H4 (cell line): ENCODE measurements around the gene PLG. TPM values are rescaled to one million over a fixed set of nuclear protein-coding genes. Genes with fewer than 3 reads are reported as not detected.
"Not testable (repeated sequence)": the region's sequence is repeated elsewhere in the genome, so short reads cannot be mapped to it uniquely, and the experiment has no call there.

Experiments used
- DNase-seq: peaks from one replicate; pipeline ENCODE4 v3.0.0-alpha.2; 2015; ENCODE audit warnings: low spot score
- total RNA-seq: library from RNA; depleted of rRNA; stranded (reverse); fragments of >200 nt; shearing (Covaris generic); gene quantifications from 2 replicates; pipeline ENCODE4 v1.2.3, GENCODE V29; 2014; rRNA removed

PLG gene
- not detected in 2 replicates for total RNA-seq

DNA sequence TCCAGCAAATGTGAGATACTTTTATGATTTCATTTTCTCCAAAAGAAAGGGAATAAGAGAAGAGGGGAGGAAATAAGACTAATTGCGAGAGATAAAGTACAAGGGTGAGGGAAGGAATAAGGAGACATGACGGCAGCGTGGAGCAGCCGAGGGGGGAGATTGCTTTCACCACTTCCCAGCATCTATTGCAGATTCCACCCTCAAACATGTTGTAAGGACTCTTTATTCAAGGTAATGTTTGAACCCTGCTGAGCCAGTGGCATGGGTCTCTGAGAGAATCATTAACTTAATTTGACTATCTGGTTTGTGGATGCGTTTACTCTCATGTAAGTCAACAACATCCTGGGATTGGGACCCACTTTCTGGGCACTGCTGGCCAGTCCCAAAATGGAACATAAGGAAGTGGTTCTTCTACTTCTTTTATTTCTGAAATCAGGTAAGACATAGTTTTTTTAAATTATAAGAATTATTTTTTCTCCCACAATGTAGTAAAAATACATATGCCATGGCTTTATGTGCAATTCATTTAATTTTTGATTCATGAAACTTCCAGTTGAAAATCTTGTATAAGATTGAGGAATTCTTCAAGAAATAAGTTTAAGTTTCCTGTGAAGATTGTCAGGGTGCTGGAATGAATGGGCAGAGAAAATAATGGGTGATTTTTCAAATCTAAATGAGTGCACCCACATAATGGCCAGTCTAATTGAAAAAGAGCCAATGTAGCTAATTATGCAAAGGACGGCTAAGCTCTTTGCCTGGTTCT lies at the start of gene PLG:
Gene PLG, plus strand, starts transcription at position 327 of the 763 bp plus-strand sequence. Its CDS starts 61 bp downstream, at position 388.
- DNase-seq = not testable (repeated sequence)

DNA sequence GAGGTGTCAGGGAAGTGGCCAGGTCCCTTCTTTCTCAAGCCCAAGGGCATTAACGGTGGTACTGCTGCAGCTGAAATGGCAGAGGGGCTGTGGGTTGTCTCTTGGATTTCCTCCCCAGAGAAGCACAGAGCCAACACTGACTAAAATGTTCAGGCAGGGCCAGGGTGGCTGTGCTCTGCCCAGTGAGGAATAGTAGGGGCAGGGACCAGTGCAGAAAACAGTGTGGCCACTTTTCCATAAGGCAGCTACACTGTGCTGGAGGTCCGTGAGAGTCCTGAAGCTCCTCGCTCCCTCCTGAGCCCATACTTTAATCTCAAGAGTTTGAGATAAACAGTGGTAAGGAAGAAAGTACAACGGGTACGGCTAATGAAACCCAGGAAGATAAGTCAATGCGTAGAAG lies 42.5 kb upstream of the PLG start:
- no peak for DNase-seq

DNA sequence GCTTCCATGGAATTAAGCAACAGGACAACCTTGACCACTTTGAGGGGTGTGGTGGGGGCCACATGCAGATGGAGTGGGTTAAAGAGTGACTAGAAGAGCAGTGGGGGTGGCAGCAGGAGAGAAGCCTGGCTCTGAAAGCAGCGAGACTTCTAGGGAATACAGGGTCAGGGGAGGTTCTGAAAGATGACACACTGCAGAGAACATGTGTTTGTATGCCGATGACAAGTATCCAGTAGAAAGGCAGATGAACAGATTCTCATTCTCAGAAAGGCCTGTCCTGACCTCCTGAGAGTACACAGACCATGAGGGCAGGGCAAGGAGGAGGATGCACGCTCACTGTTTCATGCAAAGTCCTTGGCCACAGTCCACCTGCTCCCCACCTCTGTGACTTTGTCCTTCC lies 40.8 kb upstream of the PLG start:
- DNase-seq = no peak

DNA sequence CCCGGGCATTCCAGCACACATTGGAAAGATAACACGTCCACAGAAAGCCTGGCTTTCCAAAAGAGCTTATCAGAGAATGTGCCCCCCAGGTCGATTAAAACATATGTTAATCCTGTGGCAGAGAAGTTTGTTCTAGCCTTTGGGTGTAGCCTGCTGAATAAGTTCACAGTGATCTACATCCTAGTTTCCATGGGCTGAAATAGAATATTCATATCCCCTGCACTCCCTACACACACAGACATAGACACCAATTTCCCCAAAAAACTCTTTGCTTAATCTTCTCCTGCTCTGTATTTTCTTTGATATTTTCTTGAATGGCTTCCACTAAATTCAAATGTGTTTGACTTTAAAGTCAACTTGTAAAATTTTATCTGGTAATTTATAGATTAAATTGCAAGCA lies 39.6 kb upstream of the PLG start:
- no peak for DNase-seq

DNA sequence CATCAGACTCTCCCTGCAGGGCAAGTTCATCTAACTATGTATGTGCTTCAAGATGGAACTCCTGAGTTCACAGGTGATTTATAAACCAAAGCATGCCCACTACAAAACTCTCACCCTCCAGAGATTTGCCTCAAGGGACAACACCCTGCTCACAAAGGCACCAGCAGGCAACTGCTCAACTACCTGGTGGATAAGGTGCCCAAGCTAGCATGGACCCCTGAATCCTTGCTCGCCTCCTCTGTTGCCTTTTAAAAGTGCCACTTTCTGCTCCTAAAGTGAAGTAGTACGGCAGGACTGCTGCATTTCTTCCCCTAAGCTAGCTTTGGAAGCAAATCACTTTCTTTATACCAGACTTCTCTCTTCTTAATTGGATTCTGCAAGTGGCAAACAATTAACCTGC lies 39.2 kb upstream of the PLG start:
- DNase-seq = no peak

DNA sequence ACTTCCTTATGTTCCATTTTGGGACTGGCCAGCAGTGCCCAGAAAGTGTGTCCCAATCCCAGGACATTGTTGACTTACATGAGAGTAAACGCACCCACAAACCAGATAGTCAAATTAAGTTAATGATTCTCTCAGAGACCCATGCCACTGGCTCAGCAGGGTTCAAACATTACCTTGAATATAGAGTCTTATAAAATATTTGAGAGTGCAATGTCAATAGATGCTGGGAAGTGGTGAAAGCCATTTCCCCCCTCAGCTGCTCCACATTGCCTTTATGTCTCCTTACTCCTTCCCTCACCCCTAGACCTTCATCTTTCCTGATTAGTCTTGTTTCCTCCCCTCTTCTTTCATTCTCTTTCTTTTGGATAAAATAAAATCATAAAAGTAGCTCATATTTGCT lies 37.8 kb upstream of the PLG start, which contains the start of gene LPA:
Gene LPA, minus strand, starts transcription at position 78 of the 400 bp plus-strand sequence. Its CDS starts 61 bp downstream, at position 17.
- not testable (repeated sequence) for DNase-seq

DNA sequence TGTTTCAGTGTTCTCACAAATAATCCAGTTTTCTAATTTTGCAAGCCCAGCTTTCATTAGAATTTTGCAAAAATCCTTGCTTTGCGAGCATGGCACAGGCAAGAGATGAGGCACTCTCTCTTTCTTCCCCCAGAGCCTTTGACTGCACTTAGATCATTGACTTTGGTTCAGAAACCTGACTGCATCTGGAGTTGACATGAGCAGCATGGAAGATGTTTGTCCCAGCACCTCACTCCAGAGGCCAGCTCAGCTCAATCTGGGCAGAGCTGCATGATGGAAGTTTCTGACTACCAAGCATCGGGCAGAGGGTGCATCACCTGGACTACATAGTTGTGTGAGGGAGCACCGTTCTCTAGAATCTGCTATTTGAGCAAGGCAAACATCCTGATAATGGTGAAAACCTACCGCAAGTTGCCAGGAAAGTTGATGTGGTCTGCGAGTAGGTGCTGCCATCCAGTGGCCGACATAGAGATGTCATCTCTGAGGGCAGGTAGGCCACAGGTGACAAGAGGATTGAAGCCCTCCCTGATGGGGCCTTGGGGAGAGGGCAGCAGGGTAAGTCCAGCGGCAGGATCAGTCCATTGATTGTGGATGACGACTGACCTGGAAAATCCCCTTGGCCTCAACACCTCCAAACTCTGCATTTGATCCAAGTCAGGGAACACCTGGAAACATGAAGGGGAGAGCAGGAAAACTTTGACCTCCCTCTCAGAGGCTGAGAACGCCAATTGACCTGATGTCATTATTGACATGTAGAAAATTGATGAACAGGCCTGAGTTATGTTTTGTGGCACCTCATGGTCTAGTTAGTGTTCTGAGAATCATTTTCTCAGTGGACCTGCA lies 34.2 kb upstream of the PLG start:
- DNase-seq = no peak

DNA sequence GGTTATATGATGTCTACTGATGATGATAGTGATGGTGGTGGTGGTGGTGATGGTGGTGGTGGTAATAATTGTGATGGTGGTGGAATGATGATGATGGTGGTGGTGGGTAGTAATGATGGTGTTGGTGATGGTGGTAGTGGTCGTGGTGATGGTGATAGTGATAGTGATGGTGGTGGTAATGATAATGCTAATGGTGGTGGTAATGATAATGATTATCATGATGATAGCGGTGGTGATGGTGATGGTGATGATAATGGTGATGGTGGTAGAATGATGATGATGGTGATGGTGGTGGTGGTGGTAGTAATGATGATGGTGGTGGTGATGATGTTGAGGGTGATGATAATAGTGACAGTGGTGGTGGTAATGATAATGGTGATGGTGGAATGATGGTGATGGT lies 33.5 kb upstream of the PLG start:
- DNase-seq = no peak

DNA sequence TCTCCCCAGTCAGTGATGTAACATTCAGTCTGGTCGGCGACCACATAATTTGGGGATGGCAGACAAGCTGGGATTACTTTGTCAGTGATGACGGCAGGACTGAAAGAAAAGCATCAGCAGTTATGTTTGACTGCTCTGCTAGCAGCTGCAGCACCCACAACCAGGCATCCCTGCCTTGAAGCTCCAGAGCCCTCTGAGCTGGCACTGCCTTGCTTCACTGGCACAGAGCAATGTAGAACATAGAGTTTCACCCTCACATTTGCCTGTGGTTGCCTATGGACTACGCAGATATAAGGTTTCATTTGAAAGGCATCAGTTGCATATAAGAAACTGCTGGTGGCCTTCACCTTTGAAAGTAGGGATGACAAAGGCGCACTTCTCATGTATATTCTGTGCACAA lies 25.6 kb upstream of the PLG start:
- not testable (repeated sequence) for DNase-seq

DNA sequence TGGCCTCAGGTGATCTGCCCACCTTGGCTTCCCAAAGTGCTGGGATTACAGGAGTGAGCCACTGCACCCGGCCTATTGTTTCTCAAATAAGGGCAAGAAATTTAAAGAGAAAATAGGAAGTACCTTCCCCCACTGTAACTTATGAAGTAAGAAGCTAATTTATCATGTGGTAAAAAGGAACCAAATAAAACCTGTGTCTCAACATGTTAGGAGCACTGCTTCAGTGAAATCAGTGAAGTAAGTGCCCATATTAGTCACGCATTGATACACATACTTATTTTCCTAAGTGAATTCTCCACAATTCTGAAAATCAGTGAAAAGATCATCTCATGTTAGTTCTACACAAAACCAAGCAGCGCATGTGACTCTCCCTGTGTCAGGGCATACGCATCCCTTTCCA lies 23.8 kb upstream of the PLG start:
- DNase-seq = no peak

DNA sequence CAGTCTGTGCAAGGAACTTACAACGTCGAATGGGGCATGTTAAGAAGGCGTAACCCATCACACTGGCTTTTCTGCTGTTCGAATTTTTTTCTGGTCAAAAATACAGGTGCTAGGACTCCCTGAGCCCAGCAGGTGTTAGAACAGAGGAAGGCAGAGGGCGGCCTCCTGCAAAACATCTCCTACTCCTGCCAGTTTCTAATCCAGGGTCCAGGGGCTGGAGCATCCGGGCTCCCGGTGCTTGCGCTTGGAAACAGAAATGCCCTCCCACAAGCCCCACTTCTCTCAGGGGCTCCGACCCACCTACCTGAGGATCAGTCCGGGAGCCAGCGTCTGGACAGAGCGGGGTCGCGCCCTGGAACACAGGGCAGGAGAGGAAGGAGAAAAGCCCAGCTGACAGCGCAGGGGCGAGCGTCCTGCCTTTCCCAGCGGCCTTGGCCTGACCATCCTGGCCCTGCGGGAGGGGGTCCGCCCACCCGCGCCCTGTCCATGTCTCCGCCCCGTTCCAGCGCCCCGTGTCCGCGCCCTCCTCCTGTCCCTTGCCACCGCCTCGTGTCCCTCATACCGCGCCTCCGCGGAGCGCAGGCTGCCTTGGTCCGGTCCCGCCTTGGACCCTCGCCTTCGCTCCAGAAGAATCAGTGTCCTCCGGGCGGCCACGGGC lies 23.2 kb upstream of the PLG start:
- DNase-seq = no peak

DNA sequence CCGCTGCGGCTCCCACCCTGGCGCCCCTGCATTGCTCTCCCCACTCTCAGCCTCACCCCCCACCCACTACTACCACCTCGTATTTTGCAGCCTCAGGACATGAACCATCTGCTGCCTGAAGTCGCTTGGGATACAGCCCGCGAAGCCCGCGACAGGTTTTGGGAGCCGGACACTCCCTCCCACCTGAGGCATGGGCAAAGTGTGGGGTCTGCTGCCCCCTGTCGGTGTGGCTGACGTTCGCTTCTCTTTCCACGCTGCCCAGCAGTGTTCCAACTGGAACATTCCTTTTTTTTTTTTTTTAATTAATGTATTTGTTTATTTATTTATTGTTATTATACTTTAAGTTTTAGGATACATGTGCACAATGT lies 22.7 kb upstream of the PLG start:
- no peak for DNase-seq

DNA sequence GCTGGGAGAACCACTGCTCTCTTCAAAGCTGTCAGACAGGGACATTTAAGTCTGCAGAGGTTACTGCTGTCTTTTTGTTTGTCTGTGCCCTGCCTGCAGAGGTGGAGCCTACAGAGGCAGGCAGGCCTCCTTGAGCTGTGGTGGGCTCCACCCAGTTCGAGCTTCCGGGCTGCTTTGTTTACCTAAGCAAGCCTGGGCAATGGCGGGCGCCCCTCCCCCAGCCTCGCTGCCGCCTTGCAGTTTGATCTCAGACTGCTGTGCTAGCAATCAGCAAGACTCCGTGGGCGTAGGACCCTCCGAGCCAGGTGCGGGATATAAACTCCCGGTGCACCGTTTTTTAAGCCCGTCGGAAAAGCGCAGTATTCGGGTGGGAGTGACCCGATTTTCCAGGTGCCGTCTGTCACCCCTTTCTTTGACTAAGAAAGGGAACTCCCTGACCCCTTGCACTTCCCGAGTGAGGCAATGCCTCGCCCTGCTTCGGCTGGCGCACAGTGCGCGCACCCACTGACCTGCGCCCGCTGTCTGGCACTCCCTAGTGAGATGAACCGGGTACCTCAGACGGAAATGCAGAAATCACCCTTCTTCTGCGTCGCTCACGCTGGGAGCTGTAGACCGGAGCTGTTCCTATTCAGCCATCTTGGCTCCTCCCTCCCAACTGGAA lies 16.8 kb upstream of the PLG start:
- DNase-seq = not testable (repeated sequence)

DNA sequence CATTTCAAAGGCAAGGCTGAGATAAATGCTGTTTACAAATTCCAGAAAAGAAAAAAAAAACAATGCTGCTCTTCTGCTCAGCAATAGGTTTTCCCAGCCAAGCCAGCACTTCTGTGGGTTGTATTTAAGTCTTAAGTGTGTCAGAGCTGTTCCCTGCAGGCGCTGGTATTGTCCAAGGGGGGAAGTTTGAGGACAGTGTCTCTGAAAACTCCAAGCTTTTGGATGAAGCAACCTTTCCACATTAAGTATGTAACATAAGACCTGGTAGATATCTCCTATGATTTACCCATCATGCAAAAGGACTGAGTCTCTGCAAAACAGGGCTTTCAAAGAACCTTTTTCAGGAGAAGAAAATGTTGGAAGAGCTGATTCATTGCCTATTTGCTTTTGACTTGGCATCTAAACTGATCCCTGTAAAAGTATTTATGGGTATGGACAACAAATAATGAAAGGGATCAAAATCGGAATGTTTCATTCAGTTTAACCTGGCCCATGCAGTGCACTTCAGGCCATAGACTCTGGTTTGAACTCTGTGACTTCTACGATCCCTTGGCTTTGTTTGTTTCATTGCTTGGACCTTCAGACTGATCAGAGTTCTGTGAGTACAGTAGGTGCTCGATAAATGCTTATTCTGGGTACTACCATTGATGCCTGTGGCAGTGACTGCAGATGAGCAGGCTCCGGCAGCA lies 16.1 kb upstream of the PLG start:
- no peak for DNase-seq

DNA sequence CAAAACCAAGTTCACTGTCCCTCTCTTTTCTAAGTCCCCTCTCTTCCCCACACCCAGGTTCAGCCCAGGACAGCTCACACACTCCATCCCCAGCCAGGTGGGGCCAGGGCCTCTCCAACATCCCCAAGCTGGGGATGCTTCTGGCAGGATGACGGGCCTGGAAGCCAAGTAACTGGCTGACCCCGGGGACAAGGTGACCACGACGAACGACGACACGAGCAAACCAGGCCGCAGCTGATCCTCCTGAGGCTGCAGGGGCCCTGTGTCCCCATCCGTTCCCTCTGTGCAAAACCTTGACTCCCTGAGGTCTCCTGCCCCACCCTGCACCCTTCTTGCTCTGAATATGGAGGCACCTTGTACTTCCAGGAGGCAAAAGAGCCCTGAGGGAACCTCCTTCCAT lies 11.6 kb upstream of the PLG start:
- DNase-seq = no peak

DNA sequence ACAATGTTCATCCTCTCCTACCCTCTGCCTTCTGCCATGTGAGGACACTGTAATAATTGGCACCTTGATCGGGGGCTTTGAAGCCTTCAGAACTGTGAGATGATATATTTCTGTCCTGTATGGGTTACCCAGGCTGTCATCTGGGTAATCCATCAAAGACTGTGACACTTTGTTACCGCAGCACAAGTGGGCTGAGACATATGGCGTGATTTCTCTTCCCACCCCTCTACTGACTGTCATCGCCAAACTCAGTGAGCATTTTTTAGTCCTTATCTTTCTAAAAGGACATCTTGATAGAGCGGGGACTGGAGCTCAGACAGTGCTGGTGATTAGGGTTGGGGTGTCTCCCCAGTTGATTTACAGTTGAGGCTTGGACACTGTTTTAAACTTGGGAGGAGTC lies 10.4 kb upstream of the PLG start:
- DNase-seq = no peak

DNA sequence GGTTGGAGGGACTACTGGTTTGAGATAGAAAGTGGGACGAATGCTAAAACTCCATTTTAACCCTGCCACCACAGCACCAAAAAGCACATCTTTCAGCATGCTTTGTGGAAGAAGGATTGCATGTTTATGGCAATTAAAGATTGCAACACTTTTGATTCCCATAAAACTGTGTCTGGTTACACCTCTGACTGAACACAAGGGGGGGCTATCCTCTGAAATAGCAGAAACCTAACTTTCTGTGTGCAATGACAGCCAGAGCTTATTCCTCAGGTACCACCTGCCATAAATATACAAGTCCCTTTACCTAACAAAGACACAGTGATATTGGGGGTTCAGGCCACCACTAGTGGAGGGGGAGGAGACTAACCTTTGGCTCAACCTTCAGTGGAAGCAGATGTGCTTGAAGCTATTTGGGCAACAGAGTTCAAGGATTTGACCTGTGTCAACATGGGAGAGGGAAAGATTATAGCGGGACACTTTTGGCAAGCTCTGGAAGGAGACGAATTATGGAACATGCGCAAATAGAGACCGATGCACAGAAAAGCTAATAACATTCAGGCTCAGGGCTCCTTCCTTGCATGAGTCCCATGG lies 9.6 kb upstream of the PLG start:
- DNase-seq = peak; percentile 4

DNA sequence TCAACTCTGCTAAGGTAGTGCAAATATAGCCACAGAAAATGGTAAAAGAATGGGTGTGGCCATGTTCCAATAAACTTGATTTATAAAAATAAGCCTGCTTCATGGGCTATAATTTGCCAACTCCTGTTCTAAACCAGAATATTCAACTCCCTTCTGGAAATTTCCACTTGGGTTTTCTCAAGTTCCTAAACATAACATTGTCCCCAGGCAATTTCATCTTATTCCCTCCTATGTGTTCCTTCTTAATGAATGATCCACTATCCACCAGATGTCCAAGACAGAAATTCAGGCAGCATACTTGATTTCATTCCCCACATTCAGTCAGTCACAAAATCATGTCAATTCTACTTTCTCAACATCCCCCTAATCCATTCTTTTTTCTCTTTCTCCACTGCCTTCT lies 7.0 kb upstream of the PLG start:
- not testable (repeated sequence) for DNase-seq

DNA sequence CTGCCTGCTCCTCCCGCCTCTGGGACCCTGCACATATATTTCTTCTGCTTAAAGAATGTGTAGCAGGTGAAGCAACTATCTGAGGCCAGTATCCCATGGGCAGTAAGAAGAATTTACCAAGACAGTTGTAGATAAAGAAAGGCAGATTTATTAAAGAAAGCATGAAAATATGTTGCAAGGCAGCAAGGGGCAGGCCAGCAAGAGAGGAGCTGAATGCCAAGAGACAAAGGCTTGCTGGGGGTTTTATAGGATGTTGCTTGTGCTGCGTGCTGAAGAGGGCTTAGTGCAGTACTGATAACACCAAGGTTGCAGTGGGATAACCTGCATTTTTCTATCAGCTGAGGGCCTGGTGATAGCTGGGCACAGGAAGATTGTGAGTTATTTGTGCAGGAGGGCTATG lies 6.4 kb upstream of the PLG start:
- DNase-seq = not testable (repeated sequence)

DNA sequence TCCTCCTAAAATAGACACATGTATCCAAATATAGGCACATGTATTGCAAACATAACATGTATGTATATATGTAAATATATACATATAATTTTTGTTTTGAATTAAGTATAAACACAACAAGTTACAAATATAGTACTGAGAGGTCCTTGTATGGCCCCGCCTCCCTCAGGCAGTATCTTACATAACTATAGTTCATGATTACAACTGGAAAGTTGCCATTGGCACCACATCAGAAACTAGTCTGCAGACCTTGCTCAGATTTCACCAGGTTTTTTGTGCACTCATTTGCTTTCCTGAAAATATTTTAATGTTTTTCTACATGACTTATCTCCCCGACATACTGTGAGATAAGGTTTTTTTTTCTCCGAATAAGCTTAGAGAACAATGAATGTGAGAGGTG lies 5.2 kb upstream of the PLG start:
- not testable (repeated sequence) for DNase-seq

DNA sequence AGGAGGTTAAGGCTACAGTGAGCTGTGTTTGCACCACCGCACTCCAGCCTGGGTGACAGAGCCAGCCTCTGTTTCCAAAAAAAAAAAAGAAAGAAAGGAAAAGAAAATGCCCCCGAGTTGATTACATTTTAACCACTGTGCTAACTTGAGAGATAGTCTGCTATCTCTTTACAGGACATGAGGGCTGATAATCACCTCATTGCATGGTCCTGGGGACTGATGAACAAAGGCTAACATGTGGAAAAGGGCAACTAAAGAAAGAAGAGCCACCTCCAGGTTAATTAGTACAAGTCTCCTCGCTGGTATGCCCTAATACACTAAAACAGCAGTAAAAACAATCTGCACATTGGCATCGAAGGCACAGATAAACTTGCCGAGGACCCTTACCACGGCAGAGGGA lies 4.2 kb upstream of the PLG start:
- DNase-seq = no peak
